Brain microvascular endothelial cell (primary cell): ENCODE measurements around the gene SESN3.

ENCODE experiments used
- DNase-seq: peaks from one replicate; pipeline ENCODE4 v3.0.0-alpha.2; 2020
- H3K27ac ChIP-seq: fragments of 250-450 bp; sonication (Bioruptor Pico); 2 replicates; pipeline ENCODE4 v1.5.1; 2020; ENCODE audit warnings: mild to moderate bottlenecking, moderate library complexity
- H3K27me3 ChIP-seq: fragments of 250-450 bp; sonication (Bioruptor Pico); replicated peaks from 2 replicates; pipeline ENCODE4 v1.5.1; 2020; ENCODE audit warnings: mild to moderate bottlenecking
- H3K36me3 ChIP-seq: fragments of 250-450 bp; sonication (Bioruptor Pico); replicated peaks from 2 replicates; pipeline ENCODE4 v1.5.1; 2020; ENCODE audit warnings: mild to moderate bottlenecking
- H3K4me3 ChIP-seq: 2 replicates; pipeline ENCODE4 v1.5.1; 2011; ENCODE audit warnings: low read depth, mild to moderate bottlenecking, control low read depth, low read length, moderate library complexity
- in situ Hi-C: cut with HindIII; loops from 2 replicates; pipeline ENCODE4 v1.10.0; 2017; ENCODE audit warnings: low sequenced_read_pairs, low pct_ligation_motif_present
- TF ChIP-seq, protein P1 (sequence below): IDR thresholded peaks from 2 replicates; pipeline ENCODE4 v1.5.1; 2011; ENCODE audit warnings: low read depth, mild to moderate bottlenecking, moderate library complexity, low read length, control low read depth, inconsistent platforms; ENCODE audit errors: missing control alignments

SESN3 gene

GRCh38 chr11:95156916-95157541, 74.0 kb downstream of the SESN3 start:
- TF ChIP-seq, protein P1, sequence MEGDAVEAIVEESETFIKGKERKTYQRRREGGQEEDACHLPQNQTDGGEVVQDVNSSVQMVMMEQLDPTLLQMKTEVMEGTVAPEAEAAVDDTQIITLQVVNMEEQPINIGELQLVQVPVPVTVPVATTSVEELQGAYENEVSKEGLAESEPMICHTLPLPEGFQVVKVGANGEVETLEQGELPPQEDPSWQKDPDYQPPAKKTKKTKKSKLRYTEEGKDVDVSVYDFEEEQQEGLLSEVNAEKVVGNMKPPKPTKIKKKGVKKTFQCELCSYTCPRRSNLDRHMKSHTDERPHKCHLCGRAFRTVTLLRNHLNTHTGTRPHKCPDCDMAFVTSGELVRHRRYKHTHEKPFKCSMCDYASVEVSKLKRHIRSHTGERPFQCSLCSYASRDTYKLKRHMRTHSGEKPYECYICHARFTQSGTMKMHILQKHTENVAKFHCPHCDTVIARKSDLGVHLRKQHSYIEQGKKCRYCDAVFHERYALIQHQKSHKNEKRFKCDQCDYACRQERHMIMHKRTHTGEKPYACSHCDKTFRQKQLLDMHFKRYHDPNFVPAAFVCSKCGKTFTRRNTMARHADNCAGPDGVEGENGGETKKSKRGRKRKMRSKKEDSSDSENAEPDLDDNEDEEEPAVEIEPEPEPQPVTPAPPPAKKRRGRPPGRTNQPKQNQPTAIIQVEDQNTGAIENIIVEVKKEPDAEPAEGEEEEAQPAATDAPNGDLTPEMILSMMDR: no peak
- Histone ChIP-seq H3K27ac (no peak overlapping the region), H3K36me3 (no peaks in the 10 kb centered on the region), H3K4me3 (no peak overlapping the region), H3K27me3 (no peaks in the 10 kb centered on the region)
- in situ Hi-C loops: loop anchor here (25.0 kb wide), 1 partner anchor 605 kb away; no protein-coding TSS in a partner anchor
- DNase-seq: no peak

- TF ChIP-seq, protein P1: no peak
- DNase-seq: no peak
- in situ Hi-C loops: loop anchor here (25.0 kb wide), 1 partner anchor 606 kb away; no protein-coding TSS in a partner anchor
- H3K27me3 ChIP-seq: no peaks in the 10 kb centered on the region
- H3K27ac ChIP-seq: no peak overlapping the region
- H3K36me3 ChIP-seq: no peaks in the 10 kb centered on the region
- no peak overlapping the region for H3K4me3 ChIP-seq
Measured at GRCh38 chr11:95156133-95156721, 74.8 kb downstream of the SESN3 start.

DNA sequence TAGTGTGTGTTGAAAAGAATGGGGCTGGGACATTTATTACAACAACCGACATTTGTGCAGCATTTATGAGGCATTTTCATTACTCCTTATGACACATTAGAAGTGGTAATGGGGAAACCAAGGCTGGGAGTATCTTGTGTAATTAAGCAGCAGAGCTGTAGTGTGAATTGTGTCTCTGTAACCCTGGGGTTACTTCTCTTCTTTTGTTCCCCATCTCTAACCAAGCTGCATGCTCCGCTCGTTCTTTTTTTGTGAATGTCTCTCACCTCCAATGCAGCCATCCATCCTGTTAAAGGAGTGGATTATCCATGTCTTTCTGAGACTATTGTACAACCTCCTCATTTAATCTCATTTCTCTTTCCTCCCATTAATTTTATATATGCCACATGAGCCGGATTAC, 75.6 kb downstream of the SESN3 start:
- in situ Hi-C loops: loop anchor here (25.0 kb wide), 1 partner anchor 607 kb away; no protein-coding TSS in a partner anchor
- H3K4me3 ChIP-seq: no peak overlapping the region
- TF ChIP-seq, protein P1: no peak
- no peaks in the 10 kb centered on the region for H3K27me3 ChIP-seq
- no peak overlapping the region for H3K27ac ChIP-seq
- no peaks in the 10 kb centered on the region for H3K36me3 ChIP-seq
- DNase-seq: no peak

- Histone ChIP-seq H3K27me3 (no peaks in the 10 kb centered on the region), H3K27ac (no peak overlapping the region), H3K36me3 (no peaks in the 10 kb centered on the region), H3K4me3 (no peak overlapping the region)
- TF ChIP-seq, protein P1: peak; percentile 79
- DNase-seq: no peak
- in situ Hi-C loops: loop anchor here (25.0 kb wide), 1 partner anchor 608 kb away; no protein-coding TSS in a partner anchor
Measured at GRCh38 chr11:95154514-95154913, 76.5 kb downstream of the SESN3 start.

DNA sequence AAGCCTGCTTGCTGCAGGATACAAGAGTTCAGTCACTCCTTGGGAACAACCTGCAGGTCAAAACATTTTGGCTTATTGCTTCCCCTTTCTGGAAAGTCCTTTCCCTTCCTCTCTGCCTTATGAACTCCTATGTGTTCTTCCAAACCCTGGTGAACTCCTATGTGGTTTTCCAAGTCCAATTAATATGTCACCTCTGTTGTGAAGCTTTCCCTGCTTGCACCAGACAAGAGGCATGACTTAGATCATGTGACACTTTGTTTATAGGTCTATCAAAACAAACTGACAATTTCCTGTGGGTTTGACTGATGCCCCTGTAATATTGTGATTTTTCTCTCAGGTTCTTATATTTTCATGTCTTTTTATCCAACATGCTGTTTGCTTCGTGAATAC, 77.2 kb downstream of the SESN3 start:
- TF ChIP-seq, protein P1: no peak
- no peak for DNase-seq
- in situ Hi-C loops: loop anchor here (25.0 kb wide), 1 partner anchor 608 kb away; no protein-coding TSS in a partner anchor
- H3K36me3 ChIP-seq: no peaks in the 10 kb centered on the region
- no peak overlapping the region for H3K4me3 ChIP-seq
- H3K27ac ChIP-seq: no peak overlapping the region
- H3K27me3 ChIP-seq: no peaks in the 10 kb centered on the region
